ENCODE measurements around the gene TIE1. TPM values are rescaled to one million over a fixed set of nuclear protein-coding genes. Genes with fewer than 3 reads are reported as not detected.

Gene TIE1
- total and polyA plus RNA-seq, 2 of the 13 experiments (the other 11 are each of a cell fraction or from before 2014, with no cell fraction given) = 0.58 to 0.84 TPM

DNA sequence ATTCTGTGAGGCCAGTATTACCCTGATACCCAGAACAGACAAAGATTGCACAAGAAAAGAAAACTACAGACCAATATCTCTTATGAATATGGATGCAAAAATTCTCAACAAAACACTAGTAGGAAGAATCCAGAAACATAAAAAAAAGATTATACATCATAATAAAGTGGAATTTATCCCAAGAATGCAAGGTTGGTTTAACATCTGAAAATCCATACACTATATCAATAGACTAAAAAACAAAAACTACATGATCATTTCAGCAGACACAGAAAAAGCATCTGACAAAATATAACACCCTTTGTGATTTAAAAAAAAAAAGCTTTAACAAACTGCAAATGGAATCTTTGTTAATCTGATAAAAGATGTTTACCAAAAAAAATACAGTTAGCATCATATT lies 24.6 kb downstream of the TIE1 start:
- ChIA-PET CTCF (ENCODE audit: low intra/inter-chr PET ratio, low total read pairs) (no interaction called here), POLR2A (no interaction called here)
- Histone ChIP-seq H3K27me3 (ENCODE audit: control insufficient read depth in 1 of 2, insufficient read depth in 2 of 2, low read length in 2 of 2) (peaks cover 0 to 8% of the 10 kb centered on the region in 2 experiments; a peak in 2 of 5 replicates), H3K9me3 (ENCODE audit: low read length) (no peaks in the 10 kb centered on the region), H3K4me3 (replicated peaks in 1 of 3; ENCODE audit: insufficient read depth in 1 of 3, low read depth in 2 of 3, low read length in 3 of 3) (no peak overlapping the region), H3K27ac (ENCODE audit: extremely low read length, insufficient read depth, low read length) (no peak overlapping the region), H3K36me3 (replicated peaks in 1 of 2; ENCODE audit: control insufficient read depth in 1 of 2, insufficient read depth in 2 of 2, low read length in 2 of 2) (no peaks in the 10 kb centered on the region), H2AFZ (ENCODE audit: low read length) (no peak overlapping the region), H3K9ac (ENCODE audit: insufficient read depth, low read depth, low read length) (no peak overlapping the region), H3K4me2 (ENCODE audit: low read depth, low read length) (no peak overlapping the region), H3K4me1 (ENCODE audit: insufficient read depth, low read length) (peaks cover 8% of the 10 kb centered on the region), H4K20me1 (ENCODE audit: insufficient read depth, low read length) (no peaks in the 10 kb centered on the region), H3K79me2 (ENCODE audit: insufficient read depth, low read length) (no peaks in the 10 kb centered on the region)
- intact Hi-C loops (cut with micrococcal nuclease; ENCODE audit: unreplicated experiment) (no loop called here), in situ Hi-C loops (cut with HindIII; ENCODE audit: extremely low pct_ligation_motif_present, low pct_unique_long_range_greater_than_20kb) (no loop called here)
- FAIRE-seq (no peak), ATAC-seq (no peak), DNase-seq (ENCODE audit: low spot score) (no peak)
- TF ChIP-seq, protein P1, sequence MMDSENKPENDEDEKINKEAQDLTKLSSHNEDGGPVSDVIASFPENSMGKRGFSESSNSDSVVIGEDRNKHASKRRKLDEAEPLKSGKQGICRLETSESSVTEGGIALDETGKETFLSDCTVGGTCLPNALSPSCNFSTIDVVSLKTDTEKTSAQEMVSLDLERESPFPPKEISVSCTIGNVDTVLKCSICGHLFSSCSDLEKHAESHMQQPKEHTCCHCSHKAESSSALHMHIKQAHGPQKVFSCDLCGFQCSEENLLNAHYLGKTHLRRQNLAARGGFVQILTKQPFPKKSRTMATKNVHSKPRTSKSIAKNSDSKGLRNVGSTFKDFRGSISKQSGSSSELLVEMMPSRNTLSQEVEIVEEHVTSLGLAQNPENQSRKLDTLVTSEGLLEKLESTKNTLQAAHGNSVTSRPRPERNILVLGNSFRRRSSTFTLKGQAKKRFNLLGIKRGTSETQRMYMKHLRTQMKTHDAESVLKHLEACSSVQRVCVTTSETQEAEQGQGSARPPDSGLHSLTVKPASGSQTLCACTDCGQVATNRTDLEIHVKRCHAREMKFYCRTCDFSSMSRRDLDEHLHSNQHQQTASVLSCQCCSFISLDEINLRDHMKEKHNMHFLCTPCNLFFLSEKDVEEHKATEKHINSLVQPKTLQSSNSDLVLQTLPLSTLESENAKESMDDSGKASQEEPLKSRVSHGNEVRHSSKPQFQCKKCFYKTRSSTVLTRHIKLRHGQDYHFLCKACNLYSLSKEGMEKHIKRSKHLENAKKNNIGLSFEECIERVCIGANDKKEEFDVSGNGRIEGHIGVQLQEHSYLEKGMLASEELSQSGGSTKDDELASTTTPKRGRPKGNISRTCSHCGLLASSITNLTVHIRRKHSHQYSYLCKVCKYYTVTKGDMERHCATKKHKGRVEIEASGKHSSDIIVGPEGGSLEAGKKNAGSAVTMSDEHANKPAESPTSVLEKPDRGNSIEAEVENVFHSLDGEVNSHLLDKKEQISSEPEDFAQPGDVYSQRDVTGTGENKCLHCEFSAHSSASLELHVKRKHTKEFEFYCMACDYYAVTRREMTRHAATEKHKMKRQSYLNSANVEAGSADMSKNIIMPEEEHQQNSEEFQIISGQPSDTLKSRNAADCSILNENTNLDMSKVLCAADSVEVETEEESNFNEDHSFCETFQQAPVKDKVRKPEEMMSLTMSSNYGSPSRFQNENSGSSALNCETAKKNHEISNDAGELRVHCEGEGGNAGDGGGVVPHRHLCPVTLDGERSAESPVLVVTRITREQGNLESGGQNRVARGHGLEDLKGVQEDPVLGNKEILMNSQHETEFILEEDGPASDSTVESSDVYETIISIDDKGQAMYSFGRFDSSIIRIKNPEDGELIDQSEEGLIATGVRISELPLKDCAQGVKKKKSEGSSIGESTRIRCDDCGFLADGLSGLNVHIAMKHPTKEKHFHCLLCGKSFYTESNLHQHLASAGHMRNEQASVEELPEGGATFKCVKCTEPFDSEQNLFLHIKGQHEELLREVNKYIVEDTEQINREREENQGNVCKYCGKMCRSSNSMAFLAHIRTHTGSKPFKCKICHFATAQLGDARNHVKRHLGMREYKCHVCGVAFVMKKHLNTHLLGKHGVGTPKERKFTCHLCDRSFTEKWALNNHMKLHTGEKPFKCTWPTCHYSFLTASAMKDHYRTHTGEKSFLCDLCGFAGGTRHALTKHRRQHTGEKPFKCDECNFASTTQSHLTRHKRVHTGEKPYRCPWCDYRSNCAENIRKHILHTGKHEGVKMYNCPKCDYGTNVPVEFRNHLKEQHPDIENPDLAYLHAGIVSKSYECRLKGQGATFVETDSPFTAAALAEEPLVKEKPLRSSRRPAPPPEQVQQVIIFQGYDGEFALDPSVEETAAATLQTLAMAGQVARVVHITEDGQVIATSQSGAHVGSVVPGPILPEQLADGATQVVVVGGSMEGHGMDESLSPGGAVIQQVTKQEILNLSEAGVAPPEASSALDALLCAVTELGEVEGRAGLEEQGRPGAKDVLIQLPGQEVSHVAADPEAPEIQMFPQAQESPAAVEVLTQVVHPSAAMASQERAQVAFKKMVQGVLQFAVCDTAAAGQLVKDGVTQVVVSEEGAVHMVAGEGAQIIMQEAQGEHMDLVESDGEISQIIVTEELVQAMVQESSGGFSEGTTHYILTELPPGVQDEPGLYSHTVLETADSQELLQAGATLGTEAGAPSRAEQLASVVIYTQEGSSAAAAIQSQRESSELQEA (CRISPR knock-in tag; IDR thresholded peaks at IDR 0.05; ENCODE audit: not compliant biosample characterization) = no peak
- no peak for TF ChIP-seq SNAPC2 (CRISPR knock-in tag; IDR thresholded peaks at IDR 0.05)
- TF ChIP-seq ZNF34 (CRISPR knock-in tag; IDR thresholded peaks at IDR 0.05; ENCODE audit: borderline replicate concordance) = no peak
- TF ChIP-seq DR1 (CRISPR knock-in tag; IDR thresholded peaks at IDR 0.05) = no peak
- no peak for TF ChIP-seq ZNF724P (CRISPR knock-in tag; IDR thresholded peaks at IDR 0.05; ENCODE audit: borderline replicate concordance)
- TF ChIP-seq SP140L (CRISPR knock-in tag; IDR thresholded peaks at IDR 0.05; ENCODE audit: borderline replicate concordance) = no peak
- no peak for TF ChIP-seq U2AF1 (optimal IDR thresholded peaks at IDR 0.05; ENCODE audit: low read depth, low read length)
- no TSS peak for BruUV-seq (replicated peaks)

Data from HepG2 (cell line).